Hematopoietic multipotent progenitor cell treated with erythropoietin and hydrocortisone succinate and interleukin-3 and kit ligand, for 15 days (in vitro differentiated cells): ENCODE data around the gene ZNHIT2.

Experiments
- DNase-seq: peaks from one replicate; pipeline ENCODE4 v3.0.0-alpha.2; 2015; ENCODE audit warnings: low spot score

ZNHIT2 gene

DNA sequence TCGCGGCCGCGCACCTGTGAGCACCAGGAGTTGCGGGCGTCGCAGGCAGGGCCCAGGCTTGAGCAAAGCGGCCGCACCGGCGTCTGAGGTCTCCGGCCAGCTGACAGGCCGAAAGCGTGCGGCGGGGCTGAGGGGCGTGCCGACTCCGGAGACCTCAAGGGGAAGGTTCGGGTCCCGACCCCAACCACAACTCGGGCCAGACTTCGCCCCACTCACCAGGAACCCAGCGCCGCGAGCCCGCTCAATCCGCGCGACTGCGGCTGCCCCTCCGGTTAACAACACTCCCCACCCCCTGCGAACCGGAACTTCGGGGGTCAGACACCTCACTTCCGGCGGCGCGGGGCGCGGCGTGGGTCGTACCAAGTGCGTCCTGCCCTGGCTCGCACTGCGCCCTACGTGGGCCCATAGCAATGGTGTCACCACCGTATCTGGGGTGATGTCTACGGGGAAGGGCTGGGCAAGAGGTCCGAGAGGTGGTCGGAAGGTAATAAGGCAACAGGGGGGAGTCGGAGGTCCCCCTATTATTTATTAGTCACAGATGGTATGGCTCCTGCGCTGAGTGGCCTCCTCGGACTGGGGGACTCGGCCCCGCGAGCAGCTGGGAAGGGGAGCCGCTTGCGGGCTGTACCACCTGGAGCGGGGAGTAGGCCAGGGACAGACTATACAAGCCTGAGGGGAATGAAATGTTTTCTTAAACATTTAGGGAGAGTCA is 16.9 kb upstream of the ZNHIT2 start, which contains the start of gene SYVN1:
SYVN1 (minus strand) TSS at position 280 of the 712 bp plus-strand sequence. CDS start 918 bp downstream, outside the sequence.
- DNase-seq, result peak; percentile 91

GRCh38 chr11:65133724-65134123 is 16.2 kb upstream of the ZNHIT2 start:
- DNase-seq, result no peak

DNA sequence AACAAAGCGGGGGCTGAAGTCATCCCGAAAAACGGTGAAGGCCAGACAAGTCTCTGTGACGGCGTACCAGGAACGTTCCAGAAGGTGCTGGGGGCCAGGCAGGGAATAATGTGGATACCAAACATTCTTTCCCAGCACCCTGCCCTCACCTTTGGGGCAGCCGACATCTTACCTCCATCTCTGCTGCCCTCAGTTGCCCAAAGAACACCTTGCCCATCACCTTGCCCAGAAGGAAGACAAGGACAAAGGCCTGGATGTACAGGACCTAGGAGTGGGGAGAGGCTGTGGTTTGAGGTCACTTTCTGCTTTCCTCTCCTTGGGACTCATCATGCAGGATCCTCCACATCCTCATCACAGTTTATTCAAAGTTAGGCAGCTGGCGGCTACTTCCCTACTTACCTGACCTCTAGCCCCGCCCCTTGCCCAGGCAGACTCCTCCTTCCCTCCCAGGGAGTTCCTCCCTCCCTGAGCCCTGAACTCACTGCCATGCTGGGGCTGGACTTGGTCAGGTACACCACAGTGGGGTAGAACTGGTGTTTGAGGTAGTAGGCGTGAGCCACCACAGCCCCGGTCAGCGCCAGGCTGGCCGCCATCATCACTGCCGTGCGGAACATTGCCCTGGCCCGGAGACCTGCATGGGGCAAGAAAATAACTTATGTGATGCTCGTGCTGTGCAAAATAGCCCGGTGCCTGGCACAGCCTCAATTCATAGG is 15.6 kb upstream of the ZNHIT2 start:
- peak; percentile 69 for DNase-seq

- no peak for DNase-seq
These were observed 14.9 kb upstream of the ZNHIT2 start for GRCh38 chr11:65132238-65132987.

DNA sequence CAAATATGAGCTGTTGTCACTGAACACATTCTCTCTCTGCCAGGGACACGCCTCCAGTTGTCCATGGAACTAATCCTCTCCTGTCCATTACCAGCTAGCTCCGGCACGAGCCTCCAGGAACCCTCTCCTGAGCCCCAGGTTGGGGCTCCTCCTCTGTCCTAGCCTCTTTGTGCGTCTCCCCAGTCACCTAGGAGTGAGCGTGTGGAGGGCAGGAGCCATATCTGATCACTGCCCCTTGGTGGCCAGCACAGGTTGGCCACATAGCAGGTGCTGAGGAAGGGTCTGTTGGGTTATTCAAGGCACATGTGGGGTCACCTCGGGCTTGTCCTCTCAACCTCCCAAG is 14.4 kb upstream of the ZNHIT2 start:
- no peak for DNase-seq

DNA sequence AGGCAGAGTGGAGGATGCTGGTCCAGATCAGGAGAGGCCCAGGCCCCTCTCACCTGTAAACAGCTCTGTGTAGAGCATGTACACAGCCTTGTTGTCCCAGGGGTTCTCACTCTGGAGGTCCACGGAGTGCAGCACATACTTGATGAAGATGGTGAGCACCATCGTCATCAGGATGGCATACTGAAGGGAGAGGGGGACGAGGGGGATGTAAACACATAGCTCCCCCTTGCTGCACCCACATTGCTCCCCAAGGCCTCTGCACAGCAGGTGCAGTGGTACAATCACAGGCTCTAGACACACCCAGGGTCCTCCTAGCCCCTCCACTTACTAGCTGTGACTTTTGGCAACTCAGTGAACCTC is 13.9 kb upstream of the ZNHIT2 start:
- no peak for DNase-seq

DNA sequence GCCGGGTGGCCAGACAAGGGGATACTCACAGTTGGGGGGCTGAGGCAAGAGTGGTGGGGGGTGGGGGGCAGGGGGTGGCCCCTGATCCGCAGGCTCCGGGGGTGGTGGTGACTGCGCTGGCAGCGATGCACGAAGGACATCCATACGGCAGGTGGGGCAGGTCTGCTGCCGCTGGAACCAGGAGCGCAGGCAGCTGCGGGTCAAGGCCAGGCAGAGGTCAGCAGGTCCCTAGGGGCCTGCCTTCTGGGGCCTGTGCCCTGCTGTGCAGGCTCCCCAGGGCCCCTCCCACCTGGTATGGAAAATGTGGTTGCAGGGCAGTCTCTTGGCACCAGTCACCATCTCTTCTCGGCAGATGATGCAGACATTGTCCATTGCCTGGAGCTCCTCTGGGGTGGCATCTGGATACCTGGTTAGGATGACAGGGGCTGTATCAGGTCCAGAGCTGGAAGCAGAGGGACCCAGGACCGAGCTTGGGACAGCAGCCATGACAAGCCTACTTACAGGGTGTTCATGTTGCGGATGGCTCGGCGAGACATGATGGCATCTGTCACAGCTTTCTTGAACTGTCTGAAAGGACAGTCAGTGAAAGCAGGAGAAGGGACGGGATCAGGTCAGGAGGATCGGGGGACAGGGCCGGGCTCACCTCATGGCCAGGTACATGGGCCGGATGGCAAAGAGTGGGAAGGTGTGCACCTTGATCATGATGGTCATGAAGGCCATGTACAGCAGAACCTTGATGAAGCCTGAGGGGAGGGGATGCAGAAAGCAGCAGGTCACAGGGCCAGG is 13.3 kb upstream of the ZNHIT2 start:
- no peak for DNase-seq

DNA sequence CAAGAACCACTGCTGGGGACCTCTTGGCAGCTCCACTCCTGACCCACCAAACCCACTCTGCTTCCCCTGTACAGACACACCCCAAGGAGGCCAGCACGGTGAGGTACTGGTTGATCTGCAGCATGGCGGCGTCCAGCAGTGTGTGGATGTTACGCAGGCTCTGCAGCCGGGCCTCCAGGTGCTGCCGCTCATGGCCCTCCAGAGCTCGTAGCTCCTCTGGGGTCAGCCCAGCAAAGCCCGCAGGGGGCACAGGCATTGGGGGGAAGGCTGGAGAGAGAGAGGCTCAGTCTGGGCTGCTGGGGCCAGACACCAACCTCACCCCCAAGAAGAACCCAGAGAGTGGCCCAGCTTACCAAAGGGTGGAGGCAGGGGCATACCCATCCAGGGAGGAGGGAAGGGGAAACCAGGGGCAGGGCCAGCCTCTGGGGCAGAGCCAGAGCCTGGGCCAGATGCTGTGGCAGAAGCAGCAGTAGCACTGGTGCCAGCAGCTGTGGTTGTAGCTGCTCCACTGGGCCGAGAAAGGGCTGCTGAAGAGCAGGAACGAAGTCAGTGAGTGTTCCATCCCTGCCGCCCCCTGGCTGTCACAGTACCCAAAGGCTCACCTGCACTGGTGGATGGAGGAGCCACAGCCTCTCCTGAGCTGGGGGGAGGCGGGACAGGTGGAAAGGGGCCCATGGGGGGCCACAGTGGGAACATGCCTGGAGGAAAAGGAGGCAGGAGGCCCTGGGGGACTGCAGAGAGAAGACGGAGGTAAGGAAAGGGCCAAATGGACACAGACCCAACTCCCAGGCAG is 12.3 kb upstream of the ZNHIT2 start:
- DNase-seq, result no peak

DNA sequence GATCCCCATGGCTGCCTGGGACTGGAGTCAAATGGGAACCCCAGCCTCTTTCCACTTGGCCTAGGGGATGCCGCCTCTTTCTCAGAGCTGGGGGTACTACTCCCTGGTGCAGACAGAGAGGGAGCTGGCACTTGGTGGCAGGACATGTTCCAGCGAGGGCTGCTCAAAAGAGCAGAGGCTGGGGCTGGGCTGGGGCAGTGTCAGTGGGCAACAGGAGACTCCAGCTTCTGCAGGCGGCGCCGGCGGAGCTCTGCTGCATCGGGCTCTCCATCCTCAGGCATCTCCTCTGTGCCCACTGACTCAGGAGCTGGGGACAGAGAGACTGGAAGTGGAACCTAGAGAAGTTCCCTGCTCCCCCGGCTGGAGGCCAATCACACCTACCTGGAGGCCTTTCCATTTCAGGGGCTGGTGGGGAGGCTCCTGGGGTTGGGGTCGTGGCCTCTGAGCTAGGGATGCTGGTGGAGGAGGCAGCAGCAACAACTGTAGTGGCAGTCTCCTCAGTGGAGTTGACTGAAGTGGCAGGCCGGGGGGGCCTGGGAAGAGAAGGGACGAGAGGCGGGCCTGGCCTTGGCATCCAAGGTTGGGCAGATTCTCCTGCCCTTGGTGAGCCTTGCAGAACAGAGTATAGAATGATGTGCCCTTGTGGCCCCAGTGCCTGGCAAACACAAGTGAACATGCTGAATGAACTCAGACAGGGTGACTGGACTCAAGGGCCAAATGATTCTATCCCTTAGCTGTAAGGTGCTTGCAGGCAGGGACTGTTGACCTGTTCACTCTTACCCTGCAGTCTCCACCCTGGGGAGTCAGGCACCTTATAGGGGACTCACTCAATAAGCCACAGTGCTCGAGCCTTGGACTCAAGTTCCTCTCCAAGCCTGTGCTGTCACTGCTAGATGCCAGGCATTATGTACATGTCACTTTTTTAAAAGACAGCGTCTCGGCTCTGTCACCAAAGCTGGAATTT is 11.0 kb upstream of the ZNHIT2 start:
- no peak for DNase-seq

GRCh38 chr11:65127473-65128181 is 10.1 kb upstream of the ZNHIT2 start:
- DNase-seq, result no peak

DNA sequence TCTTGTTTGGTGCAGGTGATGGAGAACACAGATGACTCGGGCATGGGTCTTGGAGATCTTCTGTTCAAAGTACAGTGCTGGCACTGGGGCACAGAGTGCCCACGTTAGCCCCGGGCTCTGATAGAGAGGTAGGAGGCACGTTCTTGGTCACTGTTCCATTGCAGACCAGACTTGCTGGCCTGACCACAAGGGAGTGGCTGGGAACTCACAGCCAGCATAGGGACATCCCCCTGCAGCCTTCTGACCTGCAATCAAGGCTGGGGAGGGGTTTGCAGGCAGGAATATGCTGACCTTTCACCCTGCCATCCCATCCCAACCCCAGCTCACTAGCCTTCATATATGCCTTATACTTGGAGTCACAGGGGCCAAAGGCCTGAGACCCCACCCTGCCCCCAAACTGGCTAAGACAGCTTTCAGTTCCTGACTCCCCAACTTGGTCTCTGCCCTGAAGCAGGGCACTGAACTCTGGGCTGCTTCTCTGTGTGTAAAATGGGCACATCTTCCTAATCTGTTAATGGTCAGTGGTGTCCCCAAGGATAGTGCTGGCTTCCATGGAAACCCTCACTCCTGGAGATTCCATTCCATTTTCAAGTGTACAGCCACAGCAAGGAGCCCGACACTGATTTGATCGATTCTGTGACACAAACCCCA is 9.2 kb upstream of the ZNHIT2 start:
- DNase-seq, result no peak

DNA sequence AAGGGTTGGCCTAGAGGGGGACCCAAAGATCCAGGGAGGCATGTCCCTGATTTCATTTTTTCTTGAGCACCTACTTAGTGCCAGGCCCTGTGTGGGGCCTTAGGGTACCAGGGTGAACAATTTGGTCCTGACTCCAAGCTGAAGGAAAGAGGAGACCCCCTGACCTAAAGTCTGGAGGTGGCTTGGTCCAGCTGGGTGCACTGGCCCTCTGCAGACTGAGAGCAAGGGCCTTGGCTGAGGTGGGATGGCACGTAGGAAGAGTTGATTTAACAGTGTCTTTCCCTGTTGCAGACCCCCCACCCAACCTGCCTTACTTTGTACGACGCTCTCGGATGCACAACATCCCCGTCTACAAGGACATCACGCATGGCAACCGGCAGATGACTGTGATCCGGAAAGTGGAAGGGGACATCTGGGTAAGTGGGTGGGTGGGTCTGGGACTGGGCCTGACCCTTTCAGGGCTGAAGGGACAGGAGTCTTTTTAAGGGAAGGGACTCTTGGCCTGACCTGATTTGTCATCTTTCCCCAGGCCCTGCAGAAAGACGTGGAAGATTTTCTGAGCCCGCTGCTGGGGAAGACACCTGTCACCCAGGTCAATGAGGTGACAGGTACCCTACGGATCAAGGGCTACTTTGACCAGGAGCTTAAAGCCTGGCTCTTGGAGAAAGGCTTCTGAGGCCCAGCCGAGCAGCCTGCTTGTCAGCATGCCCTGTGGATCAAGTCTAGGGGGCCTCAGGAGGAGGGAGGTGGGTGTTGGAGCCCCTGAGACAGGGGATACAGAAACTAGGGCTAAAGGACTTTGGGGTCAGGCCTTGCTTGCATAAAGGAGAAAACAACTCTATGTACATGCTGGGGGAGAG is 7.9 kb upstream of the ZNHIT2 start:
- no peak for DNase-seq

DNA sequence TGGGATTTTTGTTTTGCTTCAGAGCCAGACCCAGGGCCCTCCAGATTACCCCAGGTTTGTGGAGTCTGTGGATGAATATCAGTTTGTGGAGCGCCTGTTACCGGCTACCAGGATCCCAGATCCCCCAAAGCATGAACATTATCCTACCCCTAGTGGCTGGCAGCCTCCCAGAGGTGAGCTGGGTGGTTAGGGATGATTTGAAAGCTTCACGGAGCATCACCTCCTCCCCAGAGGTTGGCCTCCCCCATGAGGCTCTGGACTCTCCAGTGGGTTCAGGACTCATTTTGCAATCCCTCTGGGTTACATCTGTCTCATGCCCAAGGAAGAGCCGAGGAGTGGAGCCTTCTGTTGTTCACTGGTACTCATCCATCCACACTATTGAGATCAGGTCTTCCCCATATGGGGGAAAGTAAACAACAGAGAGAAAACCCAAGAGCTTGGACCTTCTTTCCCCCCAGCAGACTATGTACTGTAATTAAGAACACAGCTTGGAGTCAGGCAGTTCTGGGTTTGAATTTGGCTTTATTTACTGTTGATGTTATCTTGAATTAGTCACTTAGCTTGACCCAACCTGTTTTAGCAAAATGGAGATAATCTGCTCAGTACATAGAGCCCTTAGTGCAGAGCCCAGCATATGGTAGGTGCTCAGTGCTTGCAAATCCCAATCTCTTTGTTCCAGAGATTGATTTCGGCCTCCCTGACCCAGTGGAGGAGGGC is 7.1 kb upstream of the ZNHIT2 start:
- no peak for DNase-seq

- DNase-seq, result peak; percentile 99
These were observed 4.6 kb upstream of the ZNHIT2 start, which contains the start of the genes FAU and MRPL49 for GRCh38 chr11:65121865-65122696. Gene FAU, minus strand, starts transcription at chr11:65122134. Its CDS starts 321 bp downstream, at chr11:65121813. Gene MRPL49, plus strand, starts transcription at chr11:65122321. Its CDS starts 26 bp downstream, at chr11:65122347.

DNA sequence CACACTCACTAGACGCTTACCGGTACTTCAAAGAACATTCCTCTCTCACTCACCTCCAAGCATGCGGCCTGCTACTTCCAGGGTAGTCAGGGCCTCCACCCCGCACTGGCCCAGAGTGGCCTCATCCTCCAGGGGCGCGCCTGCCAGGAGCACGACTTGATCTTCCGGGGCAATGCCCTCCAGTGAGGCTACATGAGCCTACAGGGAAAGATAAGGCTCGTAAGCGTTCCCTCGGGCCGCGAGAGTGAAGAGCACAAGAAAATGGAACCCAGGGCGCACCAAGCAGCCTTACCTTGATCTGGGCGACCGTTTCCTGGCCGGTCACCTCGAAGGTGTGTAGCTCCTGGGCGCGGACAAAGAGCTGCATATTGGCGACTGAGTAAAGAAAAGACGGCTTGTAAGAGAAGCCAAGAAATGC is 4.0 kb upstream of the ZNHIT2 start:
- peak; percentile 61 for DNase-seq

GRCh38 chr11:65120831-65121230 is 3.3 kb upstream of the ZNHIT2 start:
- no peak for DNase-seq
